PFSK-1 (cell line): ENCODE measurements around the gene STK11.

Source experiments
- FOXP2 ChIP-seq: optimal IDR thresholded peaks from 2 replicates; pipeline ENCODE3; 2011; ENCODE audit warnings: borderline replicate concordance, control low read depth, inconsistent platforms; ENCODE audit not compliant: insufficient read depth; ENCODE audit errors: extremely low read length, extremely low read depth
- POLR2AphosphoS5 ChIP-seq: IDR thresholded peaks from 2 replicates; pipeline ENCODE4 v1.6.1; 2012; ENCODE audit warnings: low read depth, mild to moderate bottlenecking, control low read depth, low read length, moderate library complexity
- SIN3A ChIP-seq: IDR thresholded peaks from 2 replicates; pipeline ENCODE4 v1.6.1; 2012; ENCODE audit warnings: mild to moderate bottlenecking, low read length, moderate library complexity, borderline replicate concordance; ENCODE audit not compliant: insufficient read depth
- TAF1 ChIP-seq: IDR thresholded peaks from 2 replicates; pipeline ENCODE4 v1.6.1; 2012; ENCODE audit warnings: low read length, control low read depth, borderline replicate concordance; ENCODE audit not compliant: insufficient read depth
- TF ChIP-seq, protein P1 (sequence below), 2 experiments: IDR thresholded peaks; 2 replicates each; pipeline versions ENCODE4 v1.6.1 to v1.8.0; 2011 to 2012; ENCODE audit warnings: low read depth in 2 of 2, low read length in 2 of 2, control low read depth in 1 of 2, inconsistent platforms in 1 of 2, mild to moderate bottlenecking in 1 of 2, moderate library complexity in 1 of 2; ENCODE audit not compliant: insufficient read depth in 1 of 2

STK11 gene

DNA sequence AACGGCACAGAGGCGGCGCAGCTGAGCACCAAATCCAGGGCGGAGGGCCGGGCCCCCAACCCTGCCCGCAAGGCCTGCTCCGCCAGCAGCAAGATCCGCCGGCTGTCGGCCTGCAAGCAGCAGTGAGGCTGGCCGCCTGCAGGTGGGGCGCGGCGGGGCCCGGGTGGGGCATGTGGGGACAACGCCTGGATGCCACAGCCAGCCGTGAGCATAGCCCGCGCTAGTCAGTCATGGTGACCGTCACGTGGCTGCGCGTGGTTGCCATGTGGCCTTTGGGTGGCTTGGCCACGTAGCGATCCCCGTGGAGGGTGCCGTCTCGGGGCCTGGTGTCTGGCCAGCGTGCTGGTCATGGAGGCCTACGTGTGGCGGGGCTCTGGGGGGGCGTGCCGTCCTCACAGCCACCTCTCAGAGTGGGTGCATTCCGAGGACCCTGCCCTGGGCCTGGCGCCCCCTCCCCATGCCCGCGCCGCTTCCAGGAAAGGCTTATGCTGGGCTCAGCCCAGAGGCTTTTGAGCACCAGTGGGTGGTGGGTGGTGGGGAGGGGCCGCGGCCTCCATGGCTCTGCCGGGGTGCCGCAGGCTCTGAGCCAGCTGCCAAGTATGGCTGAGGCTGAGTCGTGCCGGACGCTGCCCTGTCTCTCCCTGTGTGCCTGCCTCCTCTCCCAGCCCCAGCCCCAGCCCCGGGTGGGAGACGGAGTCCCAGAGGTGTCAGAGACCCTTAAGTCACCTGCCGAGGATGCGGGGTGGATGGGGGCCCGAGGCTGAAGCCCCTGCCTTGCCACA, 21.1 kb downstream of the STK11 start:
- TF ChIP-seq, protein P1, sequence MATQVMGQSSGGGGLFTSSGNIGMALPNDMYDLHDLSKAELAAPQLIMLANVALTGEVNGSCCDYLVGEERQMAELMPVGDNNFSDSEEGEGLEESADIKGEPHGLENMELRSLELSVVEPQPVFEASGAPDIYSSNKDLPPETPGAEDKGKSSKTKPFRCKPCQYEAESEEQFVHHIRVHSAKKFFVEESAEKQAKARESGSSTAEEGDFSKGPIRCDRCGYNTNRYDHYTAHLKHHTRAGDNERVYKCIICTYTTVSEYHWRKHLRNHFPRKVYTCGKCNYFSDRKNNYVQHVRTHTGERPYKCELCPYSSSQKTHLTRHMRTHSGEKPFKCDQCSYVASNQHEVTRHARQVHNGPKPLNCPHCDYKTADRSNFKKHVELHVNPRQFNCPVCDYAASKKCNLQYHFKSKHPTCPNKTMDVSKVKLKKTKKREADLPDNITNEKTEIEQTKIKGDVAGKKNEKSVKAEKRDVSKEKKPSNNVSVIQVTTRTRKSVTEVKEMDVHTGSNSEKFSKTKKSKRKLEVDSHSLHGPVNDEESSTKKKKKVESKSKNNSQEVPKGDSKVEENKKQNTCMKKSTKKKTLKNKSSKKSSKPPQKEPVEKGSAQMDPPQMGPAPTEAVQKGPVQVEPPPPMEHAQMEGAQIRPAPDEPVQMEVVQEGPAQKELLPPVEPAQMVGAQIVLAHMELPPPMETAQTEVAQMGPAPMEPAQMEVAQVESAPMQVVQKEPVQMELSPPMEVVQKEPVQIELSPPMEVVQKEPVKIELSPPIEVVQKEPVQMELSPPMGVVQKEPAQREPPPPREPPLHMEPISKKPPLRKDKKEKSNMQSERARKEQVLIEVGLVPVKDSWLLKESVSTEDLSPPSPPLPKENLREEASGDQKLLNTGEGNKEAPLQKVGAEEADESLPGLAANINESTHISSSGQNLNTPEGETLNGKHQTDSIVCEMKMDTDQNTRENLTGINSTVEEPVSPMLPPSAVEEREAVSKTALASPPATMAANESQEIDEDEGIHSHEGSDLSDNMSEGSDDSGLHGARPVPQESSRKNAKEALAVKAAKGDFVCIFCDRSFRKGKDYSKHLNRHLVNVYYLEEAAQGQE (IDR thresholded peaks at IDR 0.05; ENCODE audit: insufficient read depth in 1 of 2, low read depth in 2 of 2, low read length in 2 of 2), result no peak
- TF ChIP-seq TAF1 (no peak), SIN3A (no peak), POLR2AphosphoS5 (peak; percentile 58), FOXP2 (no peak)

DNA sequence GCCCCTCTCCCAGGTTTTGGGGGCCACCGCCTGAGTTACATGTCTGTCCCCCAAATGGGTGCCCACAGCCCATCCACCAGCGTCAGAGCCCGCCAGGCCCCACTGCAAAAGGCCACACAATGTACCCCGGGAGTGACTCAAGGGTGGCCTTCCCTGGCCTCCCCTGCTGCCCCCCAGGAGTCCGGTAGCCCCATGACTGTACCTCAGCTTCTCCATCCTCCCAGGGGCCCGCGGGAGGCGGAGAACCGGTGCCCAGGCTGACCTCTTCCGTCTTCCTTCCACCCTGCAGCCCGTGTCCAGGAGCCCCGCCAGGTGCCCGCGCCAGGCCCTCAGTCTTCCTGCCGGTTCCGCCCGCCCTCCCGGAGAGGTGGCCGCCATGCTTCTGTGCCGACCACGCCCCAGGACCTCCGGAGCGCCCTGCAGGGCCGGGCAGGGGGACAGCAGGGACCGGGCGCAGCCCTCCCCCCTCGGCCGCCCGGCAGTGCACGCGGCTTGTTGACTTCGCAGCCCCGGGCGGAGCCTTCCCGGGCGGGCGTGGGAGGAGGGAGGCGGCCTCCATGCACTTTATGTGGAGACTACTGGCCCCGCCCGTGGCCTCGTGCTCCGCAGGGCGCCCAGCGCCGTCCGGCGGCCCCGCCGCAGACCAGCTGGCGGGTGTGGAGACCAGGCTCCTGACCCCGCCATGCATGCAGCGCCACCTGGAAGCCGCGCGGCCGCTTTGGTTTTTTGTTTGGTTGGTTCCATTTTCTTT, 21.9 kb downstream of the STK11 start:
- TF ChIP-seq TAF1, result no peak
- TF ChIP-seq, protein P1 (IDR thresholded peaks at IDR 0.05; ENCODE audit: insufficient read depth in 1 of 2, low read depth in 2 of 2, low read length in 2 of 2), result no peak
- TF ChIP-seq FOXP2, result peak; percentile 95
- TF ChIP-seq SIN3A, result no peak
- TF ChIP-seq POLR2AphosphoS5, result peak; percentile 49; the same call in 1 of the 2 replicates

DNA sequence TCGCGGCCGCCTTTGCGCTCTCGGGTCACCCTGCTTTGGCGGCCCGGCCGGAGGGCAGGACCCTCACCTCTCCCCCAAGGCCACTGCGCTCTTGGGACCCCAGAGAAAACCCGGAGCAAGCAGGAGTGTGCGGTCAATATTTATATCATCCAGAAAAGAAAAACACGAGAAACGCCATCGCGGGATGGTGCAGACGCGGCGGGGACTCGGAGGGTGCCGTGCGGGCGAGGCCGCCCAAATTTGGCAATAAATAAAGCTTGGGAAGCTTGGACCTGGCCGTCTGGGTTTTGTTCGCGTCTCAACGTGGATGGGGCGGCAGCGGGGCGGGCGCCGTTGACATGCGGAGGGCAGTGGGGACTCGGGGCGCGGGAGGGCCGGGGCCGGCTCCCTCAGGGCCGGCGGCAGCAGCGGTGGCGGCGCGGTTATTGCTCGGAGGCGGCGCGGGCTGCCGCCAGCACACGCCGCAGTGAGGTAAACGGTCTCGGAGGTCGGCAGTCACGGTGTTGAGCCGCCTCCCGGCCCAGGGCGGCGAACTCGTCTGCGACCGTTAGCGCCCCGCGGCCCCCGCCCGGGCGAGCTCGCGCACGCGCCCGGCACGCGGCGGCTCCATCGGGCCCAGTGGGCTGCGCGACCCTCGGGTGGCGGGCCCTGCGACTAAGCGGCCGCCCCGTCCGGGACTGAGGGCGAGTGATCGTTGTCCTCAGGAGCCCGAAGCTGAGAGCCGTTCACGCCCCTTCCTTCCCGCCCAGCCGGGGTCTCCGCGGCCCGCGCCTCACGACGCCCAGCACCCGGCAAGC, 22.8 kb downstream of the STK11 start:
- TF ChIP-seq SIN3A (no peak), POLR2AphosphoS5 (no peak; the same call in 1 of the 2 replicates), TAF1 (no peak), FOXP2 (no peak)
- TF ChIP-seq, protein P1 (IDR thresholded peaks at IDR 0.05; ENCODE audit: insufficient read depth in 1 of 2, low read depth in 2 of 2, low read length in 2 of 2), result no peak

DNA sequence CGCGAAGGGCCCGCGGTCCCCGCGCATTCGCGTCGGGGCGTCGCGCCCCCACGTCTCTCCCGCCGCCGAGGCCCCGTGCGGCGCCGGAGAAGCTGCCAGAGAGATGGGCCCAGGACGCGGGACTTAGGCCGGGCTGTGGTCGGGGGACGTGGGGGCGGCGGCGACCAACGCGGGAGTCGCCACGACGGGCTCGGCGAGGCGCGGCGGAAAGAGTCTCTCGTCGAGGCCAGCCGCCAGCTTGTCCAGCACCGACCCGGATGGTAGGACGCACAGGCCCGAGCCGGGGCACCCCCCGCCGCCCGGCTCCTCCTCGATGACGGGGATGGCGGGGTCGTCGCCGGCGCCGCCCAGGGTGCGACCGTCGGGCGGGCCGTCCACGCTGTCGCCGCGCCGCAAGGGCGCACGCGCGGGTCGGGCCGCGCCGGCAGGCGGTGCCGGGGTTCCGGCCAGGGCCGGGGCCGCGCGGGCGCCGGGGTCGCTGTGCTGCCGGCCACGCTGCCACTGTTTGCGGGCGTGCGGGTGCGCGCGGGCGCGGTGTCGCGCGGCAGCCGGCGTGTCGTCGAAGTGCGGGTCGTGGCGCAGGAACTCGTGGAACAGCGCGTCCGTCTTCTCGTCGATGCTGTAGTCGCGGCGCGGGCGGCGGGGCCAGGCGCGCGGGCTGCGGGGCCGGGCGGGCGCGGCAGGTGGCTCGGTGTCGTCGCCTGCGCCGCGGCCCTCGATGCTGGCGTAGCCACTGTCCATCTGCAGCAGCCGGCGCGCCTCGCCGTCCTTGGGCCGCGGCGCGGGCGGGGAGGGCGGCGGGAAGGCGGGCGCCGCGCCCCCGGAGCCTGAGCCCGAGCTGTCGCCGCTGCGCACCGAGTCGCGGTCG, 23.7 kb downstream of the STK11 start:
- no peak for TF ChIP-seq POLR2AphosphoS5
- no peak for TF ChIP-seq SIN3A
- TF ChIP-seq TAF1, result no peak
